H9 (cell line): ENCODE data around the gene GABBR2. TPM values are rescaled to one million over a fixed set of nuclear protein-coding genes. Genes with fewer than 3 reads are reported as not detected.

ENCODE experiments used
- DNase-seq: peaks from one replicate; pipeline ENCODE4 v3.0.0-alpha.2; 2017
- H2AFZ ChIP-seq: one replicate; pipeline ENCODE4 v1.6.1; 2013; ENCODE audit warnings: mild to moderate bottlenecking, low read length, control low read depth, moderate library complexity
- H2AK5ac ChIP-seq: 2 replicates; pipeline ENCODE4 v1.6.1; 2013; ENCODE audit warnings: low read length, control low read depth, mixed read lengths; ENCODE audit not compliant: insufficient read length
- H2BK120ac ChIP-seq: one replicate; pipeline ENCODE4 v1.6.1; 2013; ENCODE audit warnings: low read depth, mild to moderate bottlenecking, low read length, control low read depth, inconsistent platforms; ENCODE audit not compliant: poor library complexity, severe bottlenecking
- H2BK12ac ChIP-seq: 2 replicates; pipeline ENCODE4 v1.6.1; 2013; ENCODE audit warnings: low read length, control low read depth, mixed read lengths, low read depth; ENCODE audit not compliant: insufficient read length
- H2BK15ac ChIP-seq: 2 replicates; pipeline ENCODE4 v1.6.1; 2013; ENCODE audit warnings: low read depth, low read length, control low read depth
- H2BK20ac ChIP-seq: one replicate; pipeline ENCODE4 v1.6.1; 2013; ENCODE audit warnings: low read depth, mild to moderate bottlenecking, low read length, control low read depth, inconsistent platforms; ENCODE audit not compliant: poor library complexity, severe bottlenecking
- H2BK5ac ChIP-seq: 2 replicates; pipeline ENCODE4 v1.6.1; 2013; ENCODE audit warnings: low read length, control low read depth, mixed read lengths; ENCODE audit not compliant: insufficient read length
- H3K14ac ChIP-seq: 2 replicates; pipeline ENCODE4 v1.6.1; 2013; ENCODE audit warnings: low read length, control low read depth; ENCODE audit not compliant: insufficient read depth
- H3K18ac ChIP-seq: 2 replicates; pipeline ENCODE4 v1.6.1; 2013; ENCODE audit warnings: low read depth, mild to moderate bottlenecking, mixed read lengths, low read length, control low read depth; ENCODE audit not compliant: insufficient read length
- H3K23ac ChIP-seq: 2 replicates; pipeline ENCODE4 v1.6.1; 2013; ENCODE audit warnings: low read length, control low read depth, mixed read lengths, low read depth; ENCODE audit not compliant: insufficient read length
- H3K23me2 ChIP-seq: 2 replicates; pipeline ENCODE4 v1.6.1; 2013; ENCODE audit warnings: low read depth, mild to moderate bottlenecking, mixed read lengths, low read length, control low read depth; ENCODE audit not compliant: insufficient read length, poor library complexity, severe bottlenecking
- H3K27ac ChIP-seq: 2 replicates; pipeline ENCODE4 v1.5.1; 2013; ENCODE audit warnings: low read length, control low read depth, mixed read lengths, low read depth; ENCODE audit not compliant: insufficient read length
- H3K27me3 ChIP-seq: 2 replicates; pipeline ENCODE4 v1.6.1; 2013; ENCODE audit warnings: low read length, control low read depth, inconsistent platforms; ENCODE audit not compliant: insufficient read depth
- H3K4ac ChIP-seq: 2 replicates; pipeline ENCODE4 v1.6.1; 2013; ENCODE audit warnings: low read depth, mild to moderate bottlenecking, control low read depth, inconsistent platforms, low read length, moderate library complexity
- H3K4me1 ChIP-seq: 2 replicates; pipeline ENCODE4 v1.6.1; 2013; ENCODE audit warnings: low read length, control low read depth, inconsistent platforms; ENCODE audit not compliant: insufficient read depth
- H3K4me2 ChIP-seq: 2 replicates; pipeline ENCODE4 v1.6.1; 2013; ENCODE audit warnings: low read length, control low read depth, mixed read lengths; ENCODE audit not compliant: insufficient read length, insufficient read depth
- H3K56ac ChIP-seq: 2 replicates; pipeline ENCODE4 v1.6.1; 2013; ENCODE audit warnings: low read depth, mild to moderate bottlenecking, mixed read lengths, low read length, control low read depth; ENCODE audit not compliant: insufficient read length
- H3K79me1 ChIP-seq: 2 replicates; pipeline ENCODE4 v1.6.1; 2013; ENCODE audit warnings: low read depth, mild to moderate bottlenecking, moderate library complexity, low read length, control low read depth, inconsistent platforms; ENCODE audit not compliant: insufficient read depth, poor library complexity, severe bottlenecking
- H3K79me2 ChIP-seq: 2 replicates; pipeline ENCODE4 v1.6.1; 2013; ENCODE audit warnings: low read length, control low read depth, inconsistent platforms; ENCODE audit not compliant: insufficient read depth
- H3K9ac ChIP-seq: 2 replicates; pipeline ENCODE4 v1.6.1; 2013; ENCODE audit warnings: low read length, control low read depth, mixed read lengths; ENCODE audit not compliant: insufficient read length; ENCODE audit errors: extremely low read depth
- H3K9me3 ChIP-seq: one replicate; pipeline ENCODE4 v1.6.1; 2013; ENCODE audit warnings: low read depth, low read length, inconsistent platforms; ENCODE audit not compliant: control insufficient read depth
- H3T11ph ChIP-seq: one replicate; pipeline ENCODE4 v1.6.1; 2013; ENCODE audit warnings: mild to moderate bottlenecking, low read length, control low read depth, inconsistent platforms
- H4K20me1 ChIP-seq: one replicate; pipeline ENCODE4 v1.6.1; 2013; ENCODE audit not compliant: control insufficient read depth, insufficient read length, insufficient read depth
- H4K5ac ChIP-seq: 2 replicates; pipeline ENCODE4 v1.6.1; 2013; ENCODE audit warnings: low read depth, mild to moderate bottlenecking, mixed read lengths, low read length, control low read depth; ENCODE audit not compliant: insufficient read length
- H4K8ac ChIP-seq: replicated peaks from 2 replicates; pipeline ENCODE4 v1.6.1; 2013; ENCODE audit warnings: low read length, control low read depth, mixed read lengths, low read depth; ENCODE audit not compliant: insufficient read length
- H4K91ac ChIP-seq: 2 replicates; pipeline ENCODE4 v1.6.1; 2013; ENCODE audit warnings: low read depth, mild to moderate bottlenecking, moderate library complexity, mixed read lengths, low read length, control low read depth; ENCODE audit not compliant: insufficient read length
- H3K27ac Mint-ChIP-seq, 3 experiments: 2 replicates in 2 of 3; 3 replicates in 1 of 3; pipeline ENCODE4 v1.8.0; 2020 to 2021; ENCODE audit warnings: mixed read lengths in 3 of 3, mild to moderate bottlenecking in 1 of 3, moderate library complexity in 1 of 3
- H3K27me3 Mint-ChIP-seq: 2 replicates; pipeline ENCODE4 v1.8.0; 2021; ENCODE audit warnings: low read depth, mild to moderate bottlenecking, moderate library complexity, mixed read lengths
- H3K36me3 Mint-ChIP-seq, 3 experiments: 2 replicates in 2 of 3; 3 replicates in 1 of 3; pipeline ENCODE4 v1.8.0; 2020 to 2021; ENCODE audit warnings: low read depth in 3 of 3, mixed read lengths in 3 of 3; ENCODE audit not compliant: insufficient read depth in 1 of 3
- H3K4me1 Mint-ChIP-seq, 2 experiments: 2 replicates each; pipeline ENCODE4 v1.8.0; 2020; ENCODE audit warnings: mixed read lengths in 2 of 2
- H3K4me3 Mint-ChIP-seq, 2 experiments: 2 replicates in 1 of 2; 3 replicates in 1 of 2; pipeline ENCODE4 v1.8.0; 2020 to 2021; ENCODE audit warnings: mild to moderate bottlenecking in 2 of 2, mixed read lengths in 2 of 2, moderate library complexity in 1 of 2
- H3K9me3 Mint-ChIP-seq, 2 experiments: 2 replicates in 1 of 2; 3 replicates in 1 of 2; pipeline ENCODE4 v1.8.0; 2020; ENCODE audit warnings: mild to moderate bottlenecking in 2 of 2, mixed read lengths in 2 of 2, moderate library complexity in 1 of 2
- WGBS: extraction: QIAGEN DNeasy Blood & Tissue Kit; methylation state at CpG from one replicate; pipeline ENCODE4 v1.1.7; 2013; ENCODE audit warnings: missing lambda C conversion rate, low lambda C conversion rate, mixed read lengths; ENCODE audit not compliant: insufficient read length; ENCODE audit errors: extremely low coverage; 5-methylcytosine and 5-hydroxymethylcytosine counted together
- total RNA-seq: library from RNA; stranded (reverse); gene quantifications from 2 replicates; pipeline ENCODE4 v1.2.1, GENCODE V29; 2021
- TF ChIP-seq, protein P1 (sequence below): fragments of 200-600 bp; sonication (generic); conservative IDR thresholded peaks from 3 replicates; pipeline ENCODE4 v1.8.0; 2021; ENCODE audit warnings: antibody characterized with exemption, mild to moderate bottlenecking

GABBR2 gene
- total RNA-seq, 1 experiment from 2014 or later, result 0.66 TPM

- no peak for DNase-seq
- Histone ChIP-seq H3K23me2 (no peaks in the 10 kb centered on the region), H4K20me1 (no peaks in the 10 kb centered on the region), H3K4me2 (no peak overlapping the region), H3K14ac (no peak overlapping the region), H3K4me1 (peaks cover 4% of the 10 kb centered on the region; the same call in 1 of the 2 replicates), H4K91ac (no peak overlapping the region), H3K27me3 (no peaks in the 10 kb centered on the region), H3K18ac (no peak overlapping the region), H3K9ac (no peak overlapping the region), H3T11ph (no peak overlapping the region), H3K23ac (no peak overlapping the region), H3K79me2 (no peaks in the 10 kb centered on the region), H3K9me3 (no peaks in the 10 kb centered on the region), H4K5ac (no peak overlapping the region), H2BK12ac (no peak overlapping the region), H3K56ac (no peak overlapping the region), H3K27ac (no peak overlapping the region), H2BK20ac (no peak overlapping the region), H2BK120ac (no peak overlapping the region), H3K79me1 (no peaks in the 10 kb centered on the region), H4K8ac (no peak overlapping the region), H2AFZ (no peak overlapping the region), H2BK15ac (no peak overlapping the region), H2BK5ac (no peak overlapping the region), H3K4ac (no peak overlapping the region), H2AK5ac (no peak overlapping the region)
- Mint-ChIP-seq H3K27ac (no peak overlapping the region), H3K4me1 (peaks cover 26 to 32% of the 10 kb centered on the region in 2 experiments), H3K36me3 (no peaks in the 10 kb centered on the region), H3K4me3 (no peak overlapping the region), H3K9me3 (no peaks in the 10 kb centered on the region), H3K27me3 (no peaks in the 10 kb centered on the region; the same call in 1 of the 2 replicates)
- TF ChIP-seq, protein P1, sequence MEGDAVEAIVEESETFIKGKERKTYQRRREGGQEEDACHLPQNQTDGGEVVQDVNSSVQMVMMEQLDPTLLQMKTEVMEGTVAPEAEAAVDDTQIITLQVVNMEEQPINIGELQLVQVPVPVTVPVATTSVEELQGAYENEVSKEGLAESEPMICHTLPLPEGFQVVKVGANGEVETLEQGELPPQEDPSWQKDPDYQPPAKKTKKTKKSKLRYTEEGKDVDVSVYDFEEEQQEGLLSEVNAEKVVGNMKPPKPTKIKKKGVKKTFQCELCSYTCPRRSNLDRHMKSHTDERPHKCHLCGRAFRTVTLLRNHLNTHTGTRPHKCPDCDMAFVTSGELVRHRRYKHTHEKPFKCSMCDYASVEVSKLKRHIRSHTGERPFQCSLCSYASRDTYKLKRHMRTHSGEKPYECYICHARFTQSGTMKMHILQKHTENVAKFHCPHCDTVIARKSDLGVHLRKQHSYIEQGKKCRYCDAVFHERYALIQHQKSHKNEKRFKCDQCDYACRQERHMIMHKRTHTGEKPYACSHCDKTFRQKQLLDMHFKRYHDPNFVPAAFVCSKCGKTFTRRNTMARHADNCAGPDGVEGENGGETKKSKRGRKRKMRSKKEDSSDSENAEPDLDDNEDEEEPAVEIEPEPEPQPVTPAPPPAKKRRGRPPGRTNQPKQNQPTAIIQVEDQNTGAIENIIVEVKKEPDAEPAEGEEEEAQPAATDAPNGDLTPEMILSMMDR, result no peak
- WGBS, result no CpG with 5 or more reads among the region's 2 CpGs
Measured at GRCh38 chr9:98275159-98275558, 433.6 kb downstream of the GABBR2 start.
